GM12891 (cell line): ENCODE results near the gene GIPR.
A peak's percentile ranks its signal among the peaks of the same experiment; 100 is the strongest.
"Not testable (repeated sequence)": the region's sequence is repeated elsewhere in the genome, so short reads cannot be mapped to it uniquely, and the experiment has no call there.

Experiments used
- DNase-seq: peaks from one replicate; pipeline ENCODE4 v3.0.0; 2011; ENCODE audit warnings: low spot score; ENCODE audit not compliant: insufficient read length
- FAIRE-seq: peaks from 2 replicates; lab custom pipeline; 2011; peaks lifted over from hg19 to GRCh38; lab: Jason Lieb, UNC
- PAX5 ChIP-seq: IDR thresholded peaks from 2 replicates; pipeline ENCODE4 v1.6.1; 2011; ENCODE audit warnings: low read length, moderate library complexity, mild to moderate bottlenecking; ENCODE audit not compliant: insufficient read depth, severe bottlenecking
- POLR2A ChIP-seq: IDR thresholded peaks from 2 replicates; pipeline ENCODE4 v1.6.1; 2011; ENCODE audit warnings: low read depth, low read length, control low read depth
- POLR2AphosphoS5 ChIP-seq: IDR thresholded peaks from 2 replicates; pipeline ENCODE4 v1.6.1; 2011; ENCODE audit warnings: low read depth, low read length, control low read depth
- POU2F2 ChIP-seq: IDR thresholded peaks from 2 replicates; pipeline ENCODE4 v1.6.1; 2011; ENCODE audit warnings: low read depth, mild to moderate bottlenecking, control low read depth, low read length, moderate library complexity
- SPI1 ChIP-seq: IDR thresholded peaks from 2 replicates; pipeline ENCODE4 v1.6.1; 2011; ENCODE audit warnings: low read depth, low read length, control low read depth
- TAF1 ChIP-seq: IDR thresholded peaks from 2 replicates; pipeline ENCODE4 v1.6.1; 2011; ENCODE audit warnings: low read depth, low read length, control low read depth

GIPR gene

GRCh38 chr19:45710356-45711130 is 42.5 kb downstream of the GIPR start:
- FAIRE-seq (no peak), DNase-seq (no peak)
- TF ChIP-seq POU2F2 (no peak), PAX5 (no peak)

GRCh38 chr19:45711851-45712698 is 44.1 kb downstream of the GIPR start:
- FAIRE-seq (no peak), DNase-seq (no peak)
- no peak for TF ChIP-seq TAF1
- no peak for TF ChIP-seq SPI1
- TF ChIP-seq POU2F2 = no peak
- TF ChIP-seq POLR2AphosphoS5 = no peak
- no peak for TF ChIP-seq POLR2A
- no peak for TF ChIP-seq PAX5

- FAIRE-seq (no peak), DNase-seq (no peak)
- TF ChIP-seq SPI1 (no peak), POLR2A (no peak), POLR2AphosphoS5 (no peak), PAX5 (no peak), POU2F2 (no peak), TAF1 (no peak)
Measured at GRCh38 chr19:45712699-45713067, 44.7 kb downstream of the GIPR start.

GRCh38 chr19:45713141-45713540 is 45.1 kb downstream of the GIPR start:
- TF ChIP-seq POU2F2 = no peak
- no peak for TF ChIP-seq TAF1
- TF ChIP-seq POLR2A = no peak
- TF ChIP-seq PAX5 = no peak
- TF ChIP-seq SPI1 = no peak
- no peak for TF ChIP-seq POLR2AphosphoS5
- DNase-seq (no peak), FAIRE-seq (no peak)

- FAIRE-seq = no peak
- TF ChIP-seq SPI1 (no peak), POLR2AphosphoS5 (no peak), POU2F2 (no peak), POLR2A (no peak), PAX5 (no peak), TAF1 (no peak)
- no peak for DNase-seq
Measured at GRCh38 chr19:45715139-45715538, 47.1 kb downstream of the GIPR start.

GRCh38 chr19:45716359-45717130 is 48.5 kb downstream of the GIPR start:
- TF ChIP-seq POLR2AphosphoS5 (no peak), SPI1 (no peak), POU2F2 (no peak), PAX5 (no peak), POLR2A (no peak; the same call in 1 of the 2 replicates), TAF1 (no peak)
- DNase-seq (no peak), FAIRE-seq (no peak)

GRCh38 chr19:45717131-45717982 is 49.3 kb downstream of the GIPR start:
- FAIRE-seq (peak; percentile 99), DNase-seq (peak; percentile 94)
- TF ChIP-seq PAX5 = no peak
- peak; percentile 5; the same call in 1 of the 2 replicates for TF ChIP-seq TAF1
- TF ChIP-seq POLR2AphosphoS5 = peak; percentile 74
- peak; percentile 72 for TF ChIP-seq POU2F2
- TF ChIP-seq POLR2A = 0 out of 2 replicates have a peak, but pooled peaks have one; percentile 10
- 0 out of 2 replicates have a peak, but pooled peaks have one; percentile 4 for TF ChIP-seq SPI1

GRCh38 chr19:45717983-45718650 is 50.1 kb downstream of the GIPR start:
- no peak for TF ChIP-seq TAF1
- peak; percentile 52; the same call in 1 of the 2 replicates for TF ChIP-seq POLR2A
- peak; percentile 6; the same call in 1 of the 2 replicates for TF ChIP-seq POLR2AphosphoS5
- FAIRE-seq (peak; percentile 69), DNase-seq (no peak)

GRCh38 chr19:45720065-45720464 is 52.0 kb downstream of the GIPR start:
- not testable (repeated sequence) for FAIRE-seq, DNase-seq

- not testable (repeated sequence) for FAIRE-seq, DNase-seq
Measured at GRCh38 chr19:45728683-45729082, 60.7 kb downstream of the GIPR start.
